ENCODE results near the gene YIF1A.

The YIF1A gene

GRCh38 chr11:66289548-66290329 is 796 bp upstream of the YIF1A start:
- H3K4me3 Mint-ChIP-seq = peak overlapping the region; percentile 86 to 92 (median 89)
- H3K27me3 Mint-ChIP-seq (ENCODE audit: low read depth) = peaks cover 49% of the 10 kb centered on the region
- H3K4me1 Mint-ChIP-seq = peaks cover 20% of the 10 kb centered on the region
- peak overlapping the region; percentile 93 to 96 (median 94) for H3K27ac Mint-ChIP-seq
- H3K36me3 Mint-ChIP-seq (ENCODE audit: low read depth) = no peaks in the 10 kb centered on the region
- no peaks in the 10 kb centered on the region for H3K9me3 Mint-ChIP-seq
- TF ChIP-seq, protein P1, sequence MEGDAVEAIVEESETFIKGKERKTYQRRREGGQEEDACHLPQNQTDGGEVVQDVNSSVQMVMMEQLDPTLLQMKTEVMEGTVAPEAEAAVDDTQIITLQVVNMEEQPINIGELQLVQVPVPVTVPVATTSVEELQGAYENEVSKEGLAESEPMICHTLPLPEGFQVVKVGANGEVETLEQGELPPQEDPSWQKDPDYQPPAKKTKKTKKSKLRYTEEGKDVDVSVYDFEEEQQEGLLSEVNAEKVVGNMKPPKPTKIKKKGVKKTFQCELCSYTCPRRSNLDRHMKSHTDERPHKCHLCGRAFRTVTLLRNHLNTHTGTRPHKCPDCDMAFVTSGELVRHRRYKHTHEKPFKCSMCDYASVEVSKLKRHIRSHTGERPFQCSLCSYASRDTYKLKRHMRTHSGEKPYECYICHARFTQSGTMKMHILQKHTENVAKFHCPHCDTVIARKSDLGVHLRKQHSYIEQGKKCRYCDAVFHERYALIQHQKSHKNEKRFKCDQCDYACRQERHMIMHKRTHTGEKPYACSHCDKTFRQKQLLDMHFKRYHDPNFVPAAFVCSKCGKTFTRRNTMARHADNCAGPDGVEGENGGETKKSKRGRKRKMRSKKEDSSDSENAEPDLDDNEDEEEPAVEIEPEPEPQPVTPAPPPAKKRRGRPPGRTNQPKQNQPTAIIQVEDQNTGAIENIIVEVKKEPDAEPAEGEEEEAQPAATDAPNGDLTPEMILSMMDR (IDR thresholded peaks at IDR 0.05; ENCODE audit: unreplicated experiment in 3 of 3) = no peak

DNA sequence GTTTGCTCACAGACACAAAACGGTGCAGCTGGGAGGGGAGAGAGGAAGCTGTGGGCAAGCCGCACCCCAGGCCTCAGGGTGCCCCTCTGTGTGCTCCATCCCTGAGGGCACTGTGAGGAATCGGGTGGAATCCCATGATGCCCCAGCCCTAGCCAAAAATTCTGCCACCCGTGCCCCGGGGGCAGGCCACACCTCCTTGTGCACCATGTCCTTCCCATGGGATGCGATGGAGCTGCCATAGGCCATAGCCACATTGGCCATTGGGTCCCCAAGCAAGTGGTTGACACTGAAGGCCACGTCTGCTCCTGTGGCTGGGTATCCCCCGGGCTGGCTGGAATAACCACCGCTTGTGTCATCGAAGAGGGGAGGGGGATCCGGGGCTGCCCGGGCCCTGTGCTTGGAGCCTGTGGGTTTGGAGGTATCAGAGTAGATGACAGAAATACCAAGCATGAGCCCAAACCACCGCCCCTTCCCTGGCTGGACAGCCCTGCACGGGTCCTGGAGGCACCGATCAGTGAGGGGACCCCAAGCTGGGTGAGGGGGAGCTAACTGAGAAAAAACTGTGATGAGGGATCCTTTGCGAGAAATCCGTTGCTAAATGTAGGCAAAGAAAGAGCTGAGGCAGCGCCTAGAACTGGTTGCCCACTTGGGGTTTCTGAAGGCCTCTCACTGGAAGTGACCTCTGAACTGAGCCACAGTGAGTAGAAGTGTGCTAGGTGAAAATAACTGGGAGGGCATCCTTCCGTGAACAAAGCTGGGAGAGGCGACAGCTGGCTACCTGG is 863 bp downstream of the YIF1A start:
- Mint-ChIP-seq H3K4me1 (peaks cover 20% of the 10 kb centered on the region), H3K36me3 (ENCODE audit: low read depth) (no peaks in the 10 kb centered on the region), H3K9me3 (no peaks in the 10 kb centered on the region), H3K27me3 (ENCODE audit: low read depth) (peaks cover 34% of the 10 kb centered on the region), H3K4me3 (peak overlapping the region; percentile 86 to 98 (median 92)), H3K27ac (peak overlapping the region; percentile 64 to 89 (median 87))
- TF ChIP-seq, protein P1 (IDR thresholded peaks at IDR 0.05; ENCODE audit: unreplicated experiment in 3 of 3) = no peak

DNA sequence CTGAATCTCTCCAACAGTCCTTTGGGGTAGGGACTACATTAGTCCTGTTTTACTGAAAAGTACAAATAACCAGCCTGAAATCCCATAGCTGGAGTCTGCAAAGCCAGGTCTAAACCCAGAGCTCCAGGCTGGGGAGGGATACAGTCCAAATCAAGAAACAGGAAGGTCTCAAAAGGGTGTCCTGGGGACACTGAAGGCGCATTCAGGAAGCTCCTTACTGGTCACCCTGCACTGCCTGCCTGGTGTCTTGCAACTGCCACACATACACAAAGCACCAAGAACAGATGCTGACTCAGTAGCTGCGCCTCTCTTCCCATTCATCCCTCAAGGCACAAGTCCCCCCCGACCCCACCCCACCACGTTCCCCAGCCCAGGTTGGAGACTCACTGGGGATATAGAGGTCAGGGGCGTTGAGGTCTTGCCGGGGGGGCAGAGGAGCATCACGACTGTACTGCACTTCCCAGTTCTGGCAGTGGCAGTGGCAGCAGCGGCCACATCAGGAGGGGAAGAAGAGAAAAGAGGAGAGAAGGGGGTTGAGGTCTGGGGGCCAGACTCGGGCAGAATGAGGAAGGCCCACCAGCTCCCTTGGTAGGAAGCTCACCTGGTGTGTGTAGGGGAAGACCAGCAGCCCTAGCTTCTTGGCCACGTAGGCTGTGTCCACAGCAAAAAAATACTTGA is 1.6 kb downstream of the YIF1A start:
- Mint-ChIP-seq H3K27me3 (ENCODE audit: low read depth) (peaks cover 27% of the 10 kb centered on the region), H3K9me3 (no peaks in the 10 kb centered on the region), H3K4me3 (peak overlapping the region; percentile 85 to 87 (median 86)), H3K4me1 (peaks cover 20% of the 10 kb centered on the region), H3K36me3 (ENCODE audit: low read depth) (no peaks in the 10 kb centered on the region), H3K27ac (peak overlapping the region in 1 of 3 experiments; percentile 61)
- TF ChIP-seq, protein P1 (IDR thresholded peaks at IDR 0.05; ENCODE audit: unreplicated experiment in 3 of 3) = no peak

GRCh38 chr11:66286699-66287098 is 2.2 kb downstream of the YIF1A start:
- no peaks in the 10 kb centered on the region for H3K36me3 Mint-ChIP-seq (ENCODE audit: low read depth)
- H3K9me3 Mint-ChIP-seq = no peaks in the 10 kb centered on the region
- H3K4me1 Mint-ChIP-seq = peaks cover 20% of the 10 kb centered on the region
- H3K27me3 Mint-ChIP-seq (ENCODE audit: low read depth) = peaks cover 26% of the 10 kb centered on the region
- H3K27ac Mint-ChIP-seq = peak overlapping the region in 1 of 3 experiments; percentile 26
- TF ChIP-seq, protein P1 (IDR thresholded peaks at IDR 0.05; ENCODE audit: unreplicated experiment in 3 of 3) = no peak
- H3K4me3 Mint-ChIP-seq = peak overlapping the region; percentile 85 to 87 (median 86)

DNA sequence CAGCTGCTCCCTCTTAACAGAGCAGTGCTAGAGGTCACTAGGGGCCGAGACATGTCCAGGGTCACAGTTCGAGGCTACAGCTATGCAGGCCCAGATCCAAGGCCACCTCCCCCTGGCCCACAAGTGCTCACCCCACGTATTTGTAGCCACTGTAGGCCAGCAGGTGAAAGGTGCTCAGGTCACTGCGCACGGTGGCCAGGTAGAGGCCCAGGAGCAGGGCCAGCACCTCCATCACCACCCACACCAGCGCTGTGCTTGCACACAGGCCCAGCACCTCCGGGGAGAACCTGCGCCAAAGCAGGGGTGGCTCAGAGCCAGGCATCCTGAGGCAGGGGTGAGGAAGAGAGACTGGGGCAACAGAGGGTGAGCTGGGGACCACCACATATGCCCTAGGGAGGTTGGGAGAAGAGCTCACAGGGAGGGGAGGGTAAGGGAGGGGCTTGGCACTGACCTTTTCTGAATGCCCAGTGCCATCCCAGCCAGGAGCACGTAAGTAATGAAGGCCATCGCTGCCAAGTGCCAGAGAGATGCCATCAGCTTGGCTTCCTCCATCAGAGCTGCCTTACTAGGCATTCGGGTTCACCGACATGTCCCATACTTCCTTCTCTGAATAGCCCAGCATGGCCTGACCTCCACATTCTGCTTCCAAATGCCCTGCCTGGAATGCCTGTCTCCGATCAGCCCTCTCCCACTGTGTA is 3.5 kb downstream of the YIF1A start:
- Mint-ChIP-seq H3K4me3 (peak overlapping the region in 1 of 3 experiments; percentile 33), H3K36me3 (ENCODE audit: low read depth) (no peaks in the 10 kb centered on the region), H3K27ac (peak overlapping the region in 1 of 3 experiments; percentile 18), H3K9me3 (no peaks in the 10 kb centered on the region), H3K4me1 (peaks cover 21% of the 10 kb centered on the region), H3K27me3 (ENCODE audit: low read depth) (peaks cover 15% of the 10 kb centered on the region)
- TF ChIP-seq, protein P1 (IDR thresholded peaks at IDR 0.05; ENCODE audit: unreplicated experiment in 3 of 3) = no peak
